ENCODE measurements around the gene B3GNT9. TPM values are rescaled to one million over a fixed set of nuclear protein-coding genes. Genes with fewer than 3 reads are reported as not detected.
A peak's percentile ranks its signal among the peaks of the same experiment; 100 is the strongest.

Gene B3GNT9
- polyA plus RNA-seq, 2 of the 4 experiments (the other 2 are of a cell fraction) = 6.8 to 9.3 TPM

DNA sequence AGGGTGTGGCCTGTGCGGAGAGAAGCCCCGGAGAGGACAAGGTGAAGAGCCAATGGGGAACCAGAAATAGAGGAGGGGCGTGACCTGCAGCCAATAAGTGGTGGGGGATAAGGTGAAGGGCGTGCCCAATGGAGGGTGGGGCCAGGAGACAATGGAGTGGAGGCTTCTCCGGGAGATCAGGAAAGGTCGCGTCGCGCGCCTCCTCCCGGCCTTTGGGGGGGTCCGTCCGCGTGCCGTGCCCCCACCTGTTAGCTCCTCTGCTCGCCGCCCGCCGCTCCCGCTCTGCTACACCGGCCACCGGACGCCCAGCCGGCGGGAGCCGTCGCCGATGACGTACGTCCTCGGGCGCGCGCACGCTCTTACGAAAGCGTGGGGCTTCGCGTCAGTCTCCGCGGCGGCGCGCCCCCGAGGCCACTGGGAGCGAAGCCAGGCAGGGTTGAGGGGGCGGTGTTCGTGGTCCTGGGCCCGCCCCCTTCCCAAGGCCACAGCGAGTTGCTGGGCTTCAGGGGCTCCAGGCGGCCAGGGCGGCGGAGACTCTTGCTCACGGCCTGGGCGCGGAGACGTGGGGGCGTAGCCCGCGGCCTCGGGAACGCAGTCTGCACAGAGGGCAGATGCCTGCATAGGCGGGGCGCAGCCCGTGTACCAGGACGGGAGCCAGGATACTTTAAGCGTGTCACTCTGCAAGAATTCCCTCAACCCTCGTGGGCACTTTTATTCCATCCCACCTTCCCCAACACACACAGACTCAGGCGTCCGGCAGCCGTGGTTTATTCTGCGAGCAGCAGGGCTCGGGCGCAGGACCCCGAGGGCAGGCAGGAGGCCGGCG lies 33.0 kb upstream of the B3GNT9 start, which contains the start of gene MATCAP1 (continued):
- TF ChIP-seq, protein P1, sequence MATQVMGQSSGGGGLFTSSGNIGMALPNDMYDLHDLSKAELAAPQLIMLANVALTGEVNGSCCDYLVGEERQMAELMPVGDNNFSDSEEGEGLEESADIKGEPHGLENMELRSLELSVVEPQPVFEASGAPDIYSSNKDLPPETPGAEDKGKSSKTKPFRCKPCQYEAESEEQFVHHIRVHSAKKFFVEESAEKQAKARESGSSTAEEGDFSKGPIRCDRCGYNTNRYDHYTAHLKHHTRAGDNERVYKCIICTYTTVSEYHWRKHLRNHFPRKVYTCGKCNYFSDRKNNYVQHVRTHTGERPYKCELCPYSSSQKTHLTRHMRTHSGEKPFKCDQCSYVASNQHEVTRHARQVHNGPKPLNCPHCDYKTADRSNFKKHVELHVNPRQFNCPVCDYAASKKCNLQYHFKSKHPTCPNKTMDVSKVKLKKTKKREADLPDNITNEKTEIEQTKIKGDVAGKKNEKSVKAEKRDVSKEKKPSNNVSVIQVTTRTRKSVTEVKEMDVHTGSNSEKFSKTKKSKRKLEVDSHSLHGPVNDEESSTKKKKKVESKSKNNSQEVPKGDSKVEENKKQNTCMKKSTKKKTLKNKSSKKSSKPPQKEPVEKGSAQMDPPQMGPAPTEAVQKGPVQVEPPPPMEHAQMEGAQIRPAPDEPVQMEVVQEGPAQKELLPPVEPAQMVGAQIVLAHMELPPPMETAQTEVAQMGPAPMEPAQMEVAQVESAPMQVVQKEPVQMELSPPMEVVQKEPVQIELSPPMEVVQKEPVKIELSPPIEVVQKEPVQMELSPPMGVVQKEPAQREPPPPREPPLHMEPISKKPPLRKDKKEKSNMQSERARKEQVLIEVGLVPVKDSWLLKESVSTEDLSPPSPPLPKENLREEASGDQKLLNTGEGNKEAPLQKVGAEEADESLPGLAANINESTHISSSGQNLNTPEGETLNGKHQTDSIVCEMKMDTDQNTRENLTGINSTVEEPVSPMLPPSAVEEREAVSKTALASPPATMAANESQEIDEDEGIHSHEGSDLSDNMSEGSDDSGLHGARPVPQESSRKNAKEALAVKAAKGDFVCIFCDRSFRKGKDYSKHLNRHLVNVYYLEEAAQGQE (IDR thresholded peaks at IDR 0.05) = no peak
- TF ChIP-seq POLR2A (IDR thresholded peaks at IDR 0.05; ENCODE audit: low read length) = peak; percentile 45
- TF ChIP-seq HEYL (CRISPR knock-in tag; IDR thresholded peaks at IDR 0.05) = no peak
- TF ChIP-seq MYC (IDR thresholded peaks at IDR 0.05; ENCODE audit: borderline replicate concordance, low read length) = no peak
- no peak for TF ChIP-seq KDM5A (IDR thresholded peaks at IDR 0.05)
- TF ChIP-seq BHLHE40 (IDR thresholded peaks at IDR 0.05; ENCODE audit: low read depth, low read length) = no peak
- TF ChIP-seq, protein P2, sequence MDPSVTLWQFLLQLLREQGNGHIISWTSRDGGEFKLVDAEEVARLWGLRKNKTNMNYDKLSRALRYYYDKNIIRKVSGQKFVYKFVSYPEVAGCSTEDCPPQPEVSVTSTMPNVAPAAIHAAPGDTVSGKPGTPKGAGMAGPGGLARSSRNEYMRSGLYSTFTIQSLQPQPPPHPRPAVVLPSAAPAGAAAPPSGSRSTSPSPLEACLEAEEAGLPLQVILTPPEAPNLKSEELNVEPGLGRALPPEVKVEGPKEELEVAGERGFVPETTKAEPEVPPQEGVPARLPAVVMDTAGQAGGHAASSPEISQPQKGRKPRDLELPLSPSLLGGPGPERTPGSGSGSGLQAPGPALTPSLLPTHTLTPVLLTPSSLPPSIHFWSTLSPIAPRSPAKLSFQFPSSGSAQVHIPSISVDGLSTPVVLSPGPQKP (IDR thresholded peaks at IDR 0.05; ENCODE audit: low read depth, low read length) = no peak
- TF ChIP-seq EP300 (IDR thresholded peaks at IDR 0.05) = no peak
- no peak for TF ChIP-seq NPAS2 (CRISPR knock-in tag; IDR thresholded peaks at IDR 0.05; ENCODE audit: borderline replicate concordance)
- TF ChIP-seq, protein P3, sequence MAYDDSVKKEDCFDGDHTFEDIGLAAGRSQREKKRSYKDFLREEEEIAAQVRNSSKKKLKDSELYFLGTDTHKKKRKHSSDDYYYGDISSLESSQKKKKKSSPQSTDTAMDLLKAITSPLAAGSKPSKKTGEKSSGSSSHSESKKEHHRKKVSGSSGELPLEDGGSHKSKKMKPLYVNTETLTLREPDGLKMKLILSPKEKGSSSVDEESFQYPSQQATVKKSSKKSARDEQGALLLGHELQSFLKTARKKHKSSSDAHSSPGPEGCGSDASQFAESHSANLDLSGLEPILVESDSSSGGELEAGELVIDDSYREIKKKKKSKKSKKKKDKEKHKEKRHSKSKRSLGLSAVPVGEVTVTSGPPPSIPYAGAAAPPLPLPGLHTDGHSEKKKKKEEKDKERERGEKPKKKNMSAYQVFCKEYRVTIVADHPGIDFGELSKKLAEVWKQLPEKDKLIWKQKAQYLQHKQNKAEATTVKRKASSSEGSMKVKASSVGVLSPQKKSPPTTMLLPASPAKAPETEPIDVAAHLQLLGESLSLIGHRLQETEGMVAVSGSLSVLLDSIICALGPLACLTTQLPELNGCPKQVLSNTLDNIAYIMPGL (CRISPR knock-in tag; IDR thresholded peaks at IDR 0.05; ENCODE audit: borderline replicate concordance) = no peak
- TF ChIP-seq, protein P4, sequence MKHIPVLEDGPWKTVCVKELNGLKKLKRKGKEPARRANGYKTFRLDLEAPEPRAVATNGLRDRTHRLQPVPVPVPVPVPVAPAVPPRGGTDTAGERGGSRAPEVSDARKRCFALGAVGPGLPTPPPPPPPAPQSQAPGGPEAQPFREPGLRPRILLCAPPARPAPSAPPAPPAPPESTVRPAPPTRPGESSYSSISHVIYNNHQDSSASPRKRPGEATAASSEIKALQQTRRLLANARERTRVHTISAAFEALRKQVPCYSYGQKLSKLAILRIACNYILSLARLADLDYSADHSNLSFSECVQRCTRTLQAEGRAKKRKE (CRISPR knock-in tag; IDR thresholded peaks at IDR 0.05; ENCODE audit: low read depth) = no peak
- TF ChIP-seq GATA3 (IDR thresholded peaks at IDR 0.05; ENCODE audit: borderline replicate concordance) = no peak
- no peak for TF ChIP-seq MAFK (IDR thresholded peaks at IDR 0.05; ENCODE audit: partially characterized antibody)
- TF ChIP-seq SREBF2 (IDR thresholded peaks at IDR 0.05) = no peak
- TF ChIP-seq CBX2 (IDR thresholded peaks at IDR 0.05; ENCODE audit: borderline replicate concordance, low read depth) = no peak
- no peak for TF ChIP-seq RCOR1 (IDR thresholded peaks at IDR 0.05; ENCODE audit: low read depth, low read length)
- no peak for TF ChIP-seq KDM1A (IDR thresholded peaks at IDR 0.05; ENCODE audit: low read depth)
- no peak for TF ChIP-seq RARB (CRISPR knock-in tag; IDR thresholded peaks at IDR 0.05)
- no peak for TF ChIP-seq HDAC2 (IDR thresholded peaks at IDR 0.05)
- TF ChIP-seq ESRRA (IDR thresholded peaks at IDR 0.05; ENCODE audit: borderline replicate concordance, low read length) = no peak

DNA sequence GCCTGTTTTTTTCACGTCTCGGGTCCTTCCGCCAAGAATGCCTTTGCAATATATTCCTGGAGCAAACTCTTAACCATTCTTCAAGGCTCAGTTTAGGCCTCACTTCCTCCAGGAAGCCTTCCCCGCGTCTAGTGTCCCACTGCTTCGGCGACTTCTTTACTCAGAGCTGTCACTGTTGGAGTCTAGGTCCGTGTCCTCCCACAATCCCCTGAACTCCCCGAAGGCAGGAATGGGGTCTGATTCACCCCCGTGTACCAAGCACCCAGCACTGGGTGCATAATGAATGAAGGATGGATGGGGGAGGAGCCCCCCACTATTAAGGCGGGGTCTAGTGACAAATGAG lies 32.5 kb upstream of the B3GNT9 start:
- Histone ChIP-seq H3K27ac (peak overlapping the region; percentile 93 to 97), H3K4me2 (peak overlapping the region; percentile 76), H3K4me3 (peak overlapping the region; percentile 66), H3K4me1 (peaks cover 38% of the 10 kb centered on the region), H3K9me3 (no peaks in the 10 kb centered on the region)
- DNase-seq (ENCODE audit: low read depth in 1 of 2, low spot score in 1 of 2) = no peak
- ATAC-seq = no peak
- 14% methylated on average over 11 of the region's 11 CpGs for WGBS (ENCODE audit: missing lambda C conversion rate)
- POLR2A ChIA-PET = interaction anchor here (0.6 kb wide), 1 partner anchor 155 kb away, joined by 3 read pairs; no protein-coding TSS in a partner anchor
- no peak for FAIRE-seq
- CTCF ChIA-PET = interaction anchor here (1.1 to 10.7 kb wide), 6 partner anchors 11 to 229 kb away, joined by 4 to 162 read pairs (median 34); partner anchors contain the start of gene NOL3
- TF ChIP-seq HOXB13 (CRISPR knock-in tag; IDR thresholded peaks at IDR 0.05; ENCODE audit: low read depth) (no peak), RFX5 (IDR thresholded peaks at IDR 0.05) (no peak), JUNB (IDR thresholded peaks at IDR 0.05) (no peak), CBX2 (IDR thresholded peaks at IDR 0.05; ENCODE audit: borderline replicate concordance, low read depth) (no peak), HOXA7 (CRISPR knock-in tag; IDR thresholded peaks at IDR 0.05) (no peak), GATA3 (IDR thresholded peaks at IDR 0.05; ENCODE audit: borderline replicate concordance) (no peak), SREBF2 (IDR thresholded peaks at IDR 0.05) (no peak), ZFP36 (IDR thresholded peaks at IDR 0.05; ENCODE audit: borderline replicate concordance, partially characterized antibody) (peak; percentile 91), EHMT2 (IDR thresholded peaks at IDR 0.05; ENCODE audit: low read depth) (no peak), JUN (IDR thresholded peaks at IDR 0.05) (no peak), POLR2AphosphoS2 (conservative IDR thresholded peaks at IDR 0.05; ENCODE audit: low read length) (no peak), ZC3H11A (IDR thresholded peaks at IDR 0.05) (no peak)
- TF ChIP-seq, protein P5, sequence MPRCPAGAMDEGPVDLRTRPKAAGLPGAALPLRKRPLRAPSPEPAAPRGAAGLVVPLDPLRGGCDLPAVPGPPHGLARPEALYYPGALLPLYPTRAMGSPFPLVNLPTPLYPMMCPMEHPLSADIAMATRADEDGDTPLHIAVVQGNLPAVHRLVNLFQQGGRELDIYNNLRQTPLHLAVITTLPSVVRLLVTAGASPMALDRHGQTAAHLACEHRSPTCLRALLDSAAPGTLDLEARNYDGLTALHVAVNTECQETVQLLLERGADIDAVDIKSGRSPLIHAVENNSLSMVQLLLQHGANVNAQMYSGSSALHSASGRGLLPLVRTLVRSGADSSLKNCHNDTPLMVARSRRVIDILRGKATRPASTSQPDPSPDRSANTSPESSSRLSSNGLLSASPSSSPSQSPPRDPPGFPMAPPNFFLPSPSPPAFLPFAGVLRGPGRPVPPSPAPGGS (IDR thresholded peaks at IDR 0.05) = no peak
